ENCODE results near the gene ENTPD8. TPM values are rescaled to one million over a fixed set of nuclear protein-coding genes. Genes with fewer than 3 reads are reported as not detected.

Gene ENTPD8
- total and polyA plus RNA-seq, 2 donors (not counting 3 experiments of a cell fraction or from before 2014, with no cell fraction given) = 0.44 to 0.51 TPM

DNA sequence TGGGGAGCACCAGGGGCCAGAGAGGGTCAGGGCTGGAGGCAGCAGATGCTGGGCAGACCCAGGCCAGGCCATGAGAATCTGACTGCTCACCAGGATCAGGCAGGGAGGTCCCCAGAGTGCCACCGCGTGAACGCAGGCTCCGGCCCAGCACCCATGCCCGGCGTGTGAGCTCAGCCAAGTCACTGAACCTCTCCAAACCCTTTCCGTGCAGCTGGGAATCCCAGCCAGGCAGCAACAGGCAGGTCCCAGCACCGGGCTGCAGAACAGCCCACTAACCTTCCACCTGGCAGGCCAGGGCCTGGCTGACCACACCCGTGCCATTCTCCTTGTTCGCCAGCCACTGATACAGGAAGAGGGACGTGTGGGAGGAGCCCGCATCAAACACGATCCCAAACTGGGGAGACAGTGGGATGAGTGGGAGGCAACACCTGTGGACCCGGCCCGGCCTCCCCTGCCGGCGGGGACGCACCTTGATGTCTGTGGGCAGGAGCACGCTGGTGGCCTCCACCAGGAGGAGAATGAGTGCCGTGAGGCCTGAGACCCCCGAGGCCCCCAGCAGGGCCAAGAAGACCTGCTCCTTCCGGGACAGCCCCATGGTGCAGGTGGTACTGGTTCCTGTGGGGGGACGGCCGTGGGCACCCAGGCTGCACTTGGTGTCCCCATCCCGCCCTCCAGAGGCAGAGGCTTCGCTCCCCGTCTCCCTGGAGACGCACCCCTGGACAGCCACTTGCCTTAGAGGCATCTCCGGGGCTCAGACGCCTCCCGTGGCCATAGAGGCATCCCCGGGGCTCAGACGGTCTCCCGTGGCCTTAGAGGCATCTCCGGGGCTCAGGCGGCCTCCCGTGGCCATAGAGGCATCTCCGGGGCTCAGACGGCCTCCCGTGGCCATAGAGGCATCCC lies 3.2 kb downstream of the ENTPD8 start:
- no peak overlapping the region for H3K4me3 ChIP-seq (replicated peaks in 1 of 3; ENCODE audit: insufficient read depth in 1 of 3, low read depth in 1 of 3, low read length in 3 of 3)
- dilution Hi-C loops (cut with MboI; ENCODE audit: extremely low pct_ligation_motif_present, low sequenced_read_pairs) = no loop called here
- no peaks in the 10 kb centered on the region for H3K4me1 ChIP-seq (ENCODE audit: control insufficient read depth, extremely low read depth, insufficient read depth, low read length)
- no peak overlapping the region for H3K4me2 ChIP-seq (ENCODE audit: insufficient read depth, low read length)
- TF ChIP-seq EZH2 (IDR thresholded peaks at IDR 0.05; ENCODE audit: borderline replicate concordance, low read depth, low read length, severe bottlenecking) = no peak
- no peak for TF ChIP-seq FOS (IDR thresholded peaks at IDR 0.05; ENCODE audit: borderline replicate concordance, insufficient read depth, low read length)
- no peak for TF ChIP-seq JUN (IDR thresholded peaks at IDR 0.05; ENCODE audit: borderline replicate concordance, insufficient read depth, insufficient read length, low read depth)
- TF ChIP-seq POLR2AphosphoS5 (IDR thresholded peaks at IDR 0.05; ENCODE audit: insufficient read depth, low read depth, low read length) = no peak
- TF ChIP-seq, protein P1, sequence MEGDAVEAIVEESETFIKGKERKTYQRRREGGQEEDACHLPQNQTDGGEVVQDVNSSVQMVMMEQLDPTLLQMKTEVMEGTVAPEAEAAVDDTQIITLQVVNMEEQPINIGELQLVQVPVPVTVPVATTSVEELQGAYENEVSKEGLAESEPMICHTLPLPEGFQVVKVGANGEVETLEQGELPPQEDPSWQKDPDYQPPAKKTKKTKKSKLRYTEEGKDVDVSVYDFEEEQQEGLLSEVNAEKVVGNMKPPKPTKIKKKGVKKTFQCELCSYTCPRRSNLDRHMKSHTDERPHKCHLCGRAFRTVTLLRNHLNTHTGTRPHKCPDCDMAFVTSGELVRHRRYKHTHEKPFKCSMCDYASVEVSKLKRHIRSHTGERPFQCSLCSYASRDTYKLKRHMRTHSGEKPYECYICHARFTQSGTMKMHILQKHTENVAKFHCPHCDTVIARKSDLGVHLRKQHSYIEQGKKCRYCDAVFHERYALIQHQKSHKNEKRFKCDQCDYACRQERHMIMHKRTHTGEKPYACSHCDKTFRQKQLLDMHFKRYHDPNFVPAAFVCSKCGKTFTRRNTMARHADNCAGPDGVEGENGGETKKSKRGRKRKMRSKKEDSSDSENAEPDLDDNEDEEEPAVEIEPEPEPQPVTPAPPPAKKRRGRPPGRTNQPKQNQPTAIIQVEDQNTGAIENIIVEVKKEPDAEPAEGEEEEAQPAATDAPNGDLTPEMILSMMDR (IDR thresholded peaks at IDR 0.05; ENCODE audit: extremely low read depth in 1 of 2, insufficient read depth in 1 of 2, low read depth in 1 of 2, low read length in 2 of 2) = no peak
- TF ChIP-seq GATA2 (IDR thresholded peaks at IDR 0.05; ENCODE audit: insufficient read depth, insufficient read length, low read depth, low read length) = no peak
- TF ChIP-seq MAX (IDR thresholded peaks at IDR 0.05; ENCODE audit: insufficient read depth, insufficient read length) = no peak
- TF ChIP-seq MYC (IDR thresholded peaks at IDR 0.05; ENCODE audit: low read depth, low read length) = no peak
- TF ChIP-seq POLR2A (IDR thresholded peaks at IDR 0.05; ENCODE audit: low read depth, low read length) = no peak
- ChIA-PET POLR2A (no interaction called here), CTCF (interaction anchor here (1.2 to 1.6 kb wide), 6 partner anchors 14 to 151 kb away, joined by 3 to 11 read pairs (median 4); partner anchors contain the start of genes EXD3, NOXA1 and NRARP)
- FAIRE-seq (no peak), DNase-seq (ENCODE audit: low read depth, low spot score) (no peak)
- no peak overlapping the region for H3K9ac ChIP-seq (replicated peaks; ENCODE audit: extremely low read depth, insufficient read depth, low read length)
- H3K79me2 ChIP-seq (ENCODE audit: control insufficient read depth, insufficient read depth, low read length) = no peaks in the 10 kb centered on the region
- H3K27ac ChIP-seq (ENCODE audit: insufficient read depth, low read depth, low read length) = no peak overlapping the region
- no peaks in the 10 kb centered on the region for H3K9me1 ChIP-seq (replicated peaks; ENCODE audit: control insufficient read depth, extremely low read depth, insufficient read depth, low read length)
- BruUV-seq (replicated peaks) = no TSS peak
- H4K20me1 ChIP-seq (replicated peaks; ENCODE audit: control insufficient read depth, extremely low read depth, insufficient read depth, low read length) = no peaks in the 10 kb centered on the region
- H3K9me3 ChIP-seq (replicated peaks; ENCODE audit: control insufficient read depth, insufficient read depth, low read length) = no peaks in the 10 kb centered on the region
- intact Hi-C loops (cut with micrococcal nuclease) = no loop called here
- no peak overlapping the region for H2AFZ ChIP-seq (ENCODE audit: low read depth, low read length)
- H3K36me3 ChIP-seq (ENCODE audit: control insufficient read depth in 2 of 2, extremely low read depth in 1 of 2, insufficient read depth in 2 of 2, low read length in 2 of 2) = no peaks in the 10 kb centered on the region
- no peaks in the 10 kb centered on the region for H3K27me3 ChIP-seq (ENCODE audit: control insufficient read depth in 2 of 2, insufficient read depth in 2 of 2, low read length in 2 of 2)

Measured in endothelial cell of umbilical vein (primary cell).